Measurements from ENCODE around the gene ATE1.
"Not testable (repeated sequence)": the region's sequence is repeated elsewhere in the genome, so short reads cannot be mapped to it uniquely, and the experiment has no call there.

Gene ATE1

DNA sequence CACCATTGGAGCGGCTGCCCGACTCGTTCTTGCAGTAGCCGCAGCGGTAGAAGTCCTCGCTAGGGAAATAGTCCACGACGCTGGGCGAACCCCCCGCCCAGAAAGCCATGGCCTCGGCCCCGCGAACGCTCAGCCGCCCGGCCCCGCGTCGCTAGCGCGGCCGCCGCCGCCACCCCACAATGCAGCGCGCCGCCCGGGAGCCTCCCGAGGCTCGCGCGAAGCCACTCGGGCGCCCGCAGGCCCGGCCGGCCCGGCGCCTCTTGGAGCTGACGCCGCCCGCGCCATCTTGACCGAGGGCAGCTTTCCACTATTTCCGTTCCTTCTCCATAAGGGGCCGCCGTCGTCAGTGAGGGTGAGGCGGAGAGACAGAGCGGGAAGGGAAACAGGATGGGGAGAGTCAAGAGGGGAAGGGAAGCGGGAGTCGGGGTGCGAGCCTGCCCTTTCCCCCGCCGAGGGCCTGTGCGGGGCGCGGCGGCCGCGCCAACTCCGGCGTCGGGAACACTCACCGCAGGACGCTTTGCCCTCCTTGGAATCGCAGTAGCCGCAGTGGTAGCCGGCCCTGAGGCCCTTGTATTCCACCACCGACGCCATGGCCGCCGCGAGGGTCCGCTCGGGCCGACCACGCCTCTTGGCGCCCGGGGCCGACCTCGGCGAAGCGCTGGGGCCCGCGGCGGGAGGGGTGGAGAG, at the start of gene ATE1:
Gene ATE1 (minus strand): TSS at position 191 of the 687 bp plus-strand sequence. CDS start 82 bp downstream, at position 109.
- DNase-seq (ENCODE audit: low spot score), result peak; percentile 95

DNA sequence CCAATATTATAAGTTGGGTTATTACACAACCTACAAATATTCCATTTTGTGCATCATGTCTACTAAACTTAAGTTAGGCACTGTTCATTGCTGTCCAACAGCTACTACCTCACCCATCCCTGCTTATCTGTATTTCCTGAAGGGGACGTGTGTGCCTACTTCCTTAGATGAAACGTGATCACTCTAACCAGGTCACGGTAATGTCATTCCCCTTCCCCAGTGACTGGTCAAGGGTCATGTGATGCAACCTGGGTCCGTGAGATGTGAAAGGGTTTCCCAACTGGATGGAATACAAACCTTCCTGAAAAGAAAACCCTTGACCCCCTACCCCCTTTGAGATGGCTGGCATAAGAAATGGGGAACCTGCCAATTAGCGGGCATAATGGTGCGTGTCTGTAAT, 48.8 kb upstream of the ATE1 start:
- DNase-seq (ENCODE audit: low spot score), result no peak

DNA sequence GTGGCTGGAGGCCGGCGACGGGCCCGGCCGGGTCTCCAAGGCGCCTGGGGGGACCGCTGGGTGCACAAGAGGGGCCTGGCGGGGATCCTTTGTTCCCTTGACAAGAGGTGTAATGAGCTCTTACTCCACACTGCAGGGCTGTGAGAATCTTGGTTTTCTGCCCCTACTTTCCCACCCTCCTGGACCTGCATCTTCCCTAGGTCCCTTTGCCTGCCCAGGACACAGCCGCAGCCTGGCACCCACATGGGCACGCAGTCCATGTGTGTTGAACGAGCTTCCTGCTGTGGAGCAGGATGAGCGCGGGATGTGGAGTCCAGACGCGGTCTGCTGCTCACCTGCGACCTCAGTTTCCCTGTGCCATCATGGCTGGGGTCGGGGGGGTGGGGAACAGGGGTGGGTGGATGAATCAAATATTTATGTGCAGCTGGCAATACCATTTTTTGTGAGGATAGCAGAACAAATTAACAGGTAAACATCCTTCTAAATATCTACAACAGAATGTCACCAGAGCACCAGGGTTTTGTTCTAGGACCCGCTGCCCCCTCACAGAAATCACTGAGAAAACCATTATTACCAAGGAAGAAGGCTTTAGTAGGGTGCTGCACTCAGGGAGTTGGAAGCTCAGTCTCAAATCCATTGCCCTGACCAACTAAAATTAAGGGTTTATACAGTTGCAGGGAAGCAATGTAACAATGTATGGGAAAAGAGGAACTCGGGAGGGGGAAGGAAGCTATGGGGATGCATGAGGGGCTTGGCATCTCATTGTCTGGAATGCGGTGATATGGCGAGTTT, 47.7 kb upstream of the ATE1 start:
- no peak for DNase-seq (ENCODE audit: low spot score)

DNA sequence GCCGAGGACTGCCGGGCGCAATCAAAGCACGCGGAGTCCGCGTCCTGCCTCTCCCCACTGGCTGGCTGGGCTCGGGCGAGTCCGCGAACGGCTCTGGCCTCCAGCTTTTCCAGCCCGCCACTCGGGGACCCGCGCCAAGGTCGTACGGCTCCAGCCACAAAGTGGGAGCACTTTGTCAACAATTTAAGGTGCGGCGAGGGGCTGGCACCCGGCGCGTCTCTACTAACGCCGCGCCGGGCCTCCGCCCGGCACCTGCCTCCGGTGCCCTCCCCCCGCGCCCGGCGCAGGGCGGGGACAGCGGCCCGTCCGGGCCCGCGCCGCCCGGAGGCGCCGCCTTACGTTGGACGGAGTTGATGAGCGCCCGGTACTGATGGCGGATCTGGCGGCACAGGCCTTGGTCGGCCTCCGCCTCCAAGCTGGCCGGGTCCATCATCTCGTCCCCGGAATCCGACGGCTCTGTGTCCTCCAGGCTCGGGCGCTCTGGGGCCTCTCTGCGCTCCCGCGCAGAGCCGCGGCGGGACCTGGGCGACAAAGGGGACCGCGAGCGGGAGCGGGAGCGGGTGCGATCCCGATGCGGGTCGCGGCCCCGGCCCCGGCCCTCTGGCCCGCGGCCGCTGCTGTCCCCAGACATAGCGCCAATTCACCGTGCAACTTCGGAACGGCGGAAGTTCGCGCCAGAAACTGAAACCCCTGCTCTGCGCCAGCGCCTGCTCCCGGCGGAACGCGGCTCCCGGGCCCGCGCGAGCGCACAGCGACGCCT, 46.9 kb upstream of the ATE1 start, which contains the start of gene NSMCE4A:
Gene NSMCE4A (minus strand): TSS at position 683 of the 760 bp plus-strand sequence. CDS start 52 bp downstream, at position 631.
- DNase-seq (ENCODE audit: low spot score), result peak; percentile 94

DNA sequence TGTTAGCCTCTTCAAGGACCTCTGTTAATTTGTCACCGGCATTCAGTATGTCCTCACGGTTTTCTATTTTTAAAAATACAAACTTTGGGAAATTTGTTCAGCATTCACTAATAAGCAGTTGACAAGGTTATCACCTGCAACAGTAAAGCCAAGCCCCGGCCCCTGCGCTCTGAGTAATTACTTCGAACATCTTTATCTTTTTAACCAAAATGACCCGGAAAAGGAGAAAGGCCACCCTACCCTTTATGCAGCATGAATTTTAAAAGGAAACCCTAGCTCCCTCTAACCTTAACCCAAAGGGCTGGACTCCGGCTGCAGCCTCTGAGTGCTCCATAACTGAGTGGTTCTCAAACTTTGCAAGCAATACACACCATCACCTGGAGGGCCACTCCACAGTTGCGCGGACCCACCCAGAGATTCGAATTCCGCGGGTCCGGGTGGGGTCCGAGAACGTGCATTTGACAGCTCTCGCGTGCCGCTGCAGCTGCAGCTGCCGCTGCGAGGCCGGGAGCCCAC, 46.2 kb upstream of the ATE1 start:
- DNase-seq (ENCODE audit: low spot score), result no peak

DNA sequence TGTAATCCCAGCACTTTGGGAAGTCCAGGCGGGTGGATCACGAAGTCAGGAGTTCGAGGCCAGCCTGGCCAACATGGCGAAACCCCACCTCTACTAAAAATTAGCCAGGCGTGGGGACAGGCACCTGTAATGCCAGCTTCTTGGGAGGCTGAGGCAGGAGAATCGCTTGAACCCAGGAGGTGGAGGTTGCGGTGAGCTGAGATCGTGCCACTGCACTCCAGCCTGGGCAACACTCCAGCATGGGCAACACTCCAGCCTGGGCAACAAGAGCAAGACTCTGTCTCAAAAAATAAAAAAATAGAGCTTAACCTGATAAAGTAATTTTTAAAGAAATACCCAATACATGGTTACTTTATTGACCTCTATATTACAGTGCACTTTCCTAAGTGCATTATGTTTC, 41.3 kb upstream of the ATE1 start:
- not testable (repeated sequence) for DNase-seq (ENCODE audit: low spot score)

DNA sequence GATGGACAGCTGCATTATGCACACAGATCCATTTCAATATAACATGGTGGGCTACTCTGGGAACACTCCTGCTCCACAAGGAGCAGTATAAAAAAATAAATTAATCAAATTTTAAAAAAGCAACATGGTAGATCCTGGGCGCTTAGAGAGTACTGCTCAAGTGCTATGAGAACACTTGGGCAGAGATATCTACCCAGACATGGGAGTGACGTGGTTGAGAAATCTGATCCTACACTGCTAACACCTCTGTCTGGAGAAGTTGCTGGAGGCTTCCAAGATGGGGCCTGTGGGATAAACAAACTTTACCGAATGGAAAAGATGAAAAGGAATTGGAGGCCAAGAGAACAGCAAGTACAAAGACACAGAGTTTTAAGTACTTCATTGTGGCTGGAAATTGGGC, 38.2 kb upstream of the ATE1 start:
- DNase-seq (ENCODE audit: low spot score), result no peak

DNA sequence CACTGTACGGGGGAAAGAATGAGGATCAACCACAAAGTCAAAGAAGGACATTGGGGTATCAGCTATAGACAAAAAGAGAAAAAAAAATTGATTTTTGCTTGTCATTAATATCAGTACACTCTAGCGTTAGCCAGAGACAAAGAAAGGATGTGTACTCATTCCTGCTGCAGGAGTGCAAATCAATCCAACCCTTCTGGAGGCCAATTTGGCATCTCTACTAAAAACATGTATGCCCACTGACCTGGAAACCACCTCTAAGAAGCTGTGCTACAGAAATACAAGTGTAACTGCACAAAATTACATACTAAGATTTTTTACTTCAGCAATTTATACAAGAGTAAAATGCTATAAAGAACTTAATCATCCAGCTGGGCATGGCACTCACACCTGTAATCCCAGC, 33.6 kb upstream of the ATE1 start:
- DNase-seq (ENCODE audit: low spot score), result no peak

DNA sequence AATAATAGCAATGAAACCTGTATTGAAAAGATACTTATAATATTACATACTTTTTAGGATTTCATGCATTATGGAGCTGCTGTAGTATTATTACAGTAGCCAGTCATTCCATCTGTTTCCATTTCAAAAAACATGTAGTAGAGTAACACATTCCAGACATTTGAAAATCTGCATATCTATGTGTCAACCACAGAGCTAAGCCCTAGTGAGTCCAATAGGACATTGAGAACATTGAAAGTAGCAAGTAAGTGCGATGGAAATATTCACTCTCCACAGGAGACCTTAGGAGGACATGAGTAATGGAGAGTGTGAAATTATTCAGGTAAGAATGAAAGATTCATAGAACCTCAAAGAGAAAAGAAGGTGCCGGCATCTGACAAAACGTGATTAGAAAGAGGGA, 31.8 kb upstream of the ATE1 start:
- DNase-seq (ENCODE audit: low spot score), result no peak

DNA sequence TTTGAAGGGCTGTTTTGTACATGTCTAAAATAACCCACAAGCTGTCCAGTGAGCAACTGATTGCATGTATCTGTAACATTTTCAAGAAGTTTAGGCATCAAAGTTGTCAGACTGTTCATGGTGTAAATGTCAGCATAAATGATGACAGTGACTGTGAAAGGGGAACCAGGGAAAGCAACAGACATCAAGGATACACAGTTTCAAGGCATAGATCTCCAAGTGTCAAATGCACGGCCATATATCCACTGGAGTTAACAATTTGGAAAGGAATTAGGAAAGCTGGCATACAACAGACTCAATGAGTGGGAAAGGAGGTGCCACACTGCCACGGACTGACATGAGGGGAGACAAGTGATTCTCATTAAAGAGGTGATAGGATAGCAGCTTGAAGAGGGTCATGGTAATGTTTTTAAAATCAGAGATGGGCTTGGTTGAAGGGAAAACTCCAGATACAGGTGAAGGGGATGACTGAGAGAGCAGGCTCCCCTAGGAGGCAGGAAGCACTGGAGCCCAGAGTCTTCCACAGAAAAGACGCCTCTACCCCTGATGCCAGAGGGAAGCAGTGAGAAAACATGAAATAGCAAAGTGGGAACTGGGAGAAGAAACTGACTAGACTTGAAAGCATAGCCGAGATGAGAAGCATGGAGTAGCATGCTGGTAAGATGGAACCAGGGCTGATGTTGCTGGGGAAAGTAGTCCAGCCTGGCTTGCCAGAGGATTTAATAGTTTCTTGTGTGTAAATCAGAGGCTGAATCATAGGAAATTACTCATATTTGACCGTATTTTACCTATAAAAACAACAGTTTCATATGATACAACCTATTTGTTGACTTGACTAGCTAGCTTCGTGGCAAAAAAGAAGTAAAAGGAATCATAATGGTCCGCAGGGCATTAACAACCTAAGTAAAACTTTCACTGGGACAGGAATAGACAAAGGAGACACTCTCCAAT, 28.6 kb upstream of the ATE1 start:
- peak; percentile 32 for DNase-seq (ENCODE audit: low spot score)

DNA sequence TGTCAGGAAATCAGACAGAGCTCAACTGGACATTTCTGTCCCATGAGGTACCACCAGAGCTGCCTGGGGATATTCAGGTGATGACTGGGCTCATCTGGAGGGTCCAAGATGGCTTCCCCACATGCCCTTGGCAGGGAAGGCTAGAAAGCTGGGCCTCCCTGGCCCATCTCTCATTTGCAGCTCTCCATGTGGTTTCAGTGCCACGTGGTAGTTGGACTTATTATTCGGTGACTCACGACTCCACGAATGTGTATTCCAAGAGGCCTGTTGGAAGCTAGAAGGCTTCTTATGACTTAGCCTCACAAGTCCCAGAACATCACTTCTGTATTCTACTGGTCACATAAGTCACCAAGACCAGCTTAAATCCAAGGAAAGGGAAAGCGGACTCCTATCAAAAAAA, 24.4 kb upstream of the ATE1 start:
- DNase-seq (ENCODE audit: low spot score), result peak; percentile 27

DNA sequence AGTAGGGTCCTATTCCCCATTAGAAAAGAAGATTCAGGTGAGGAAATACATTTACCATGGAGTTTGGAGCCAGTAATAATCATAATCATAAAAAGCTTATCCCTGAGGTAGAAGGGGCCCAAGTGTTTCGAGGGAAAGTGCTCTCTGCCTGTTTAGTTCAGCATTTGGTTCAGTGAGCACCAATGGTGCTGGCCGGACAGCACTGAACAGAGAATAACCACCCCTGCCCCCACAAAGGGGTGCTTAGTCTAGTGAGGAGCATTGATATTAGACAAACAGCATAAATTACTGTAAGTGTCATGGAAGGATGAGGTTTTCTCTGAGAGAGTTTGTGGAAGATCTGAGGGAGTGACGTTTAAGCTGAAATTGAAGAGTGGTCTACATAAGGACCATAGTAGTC, 21.6 kb upstream of the ATE1 start:
- DNase-seq (ENCODE audit: low spot score), result no peak

DNA sequence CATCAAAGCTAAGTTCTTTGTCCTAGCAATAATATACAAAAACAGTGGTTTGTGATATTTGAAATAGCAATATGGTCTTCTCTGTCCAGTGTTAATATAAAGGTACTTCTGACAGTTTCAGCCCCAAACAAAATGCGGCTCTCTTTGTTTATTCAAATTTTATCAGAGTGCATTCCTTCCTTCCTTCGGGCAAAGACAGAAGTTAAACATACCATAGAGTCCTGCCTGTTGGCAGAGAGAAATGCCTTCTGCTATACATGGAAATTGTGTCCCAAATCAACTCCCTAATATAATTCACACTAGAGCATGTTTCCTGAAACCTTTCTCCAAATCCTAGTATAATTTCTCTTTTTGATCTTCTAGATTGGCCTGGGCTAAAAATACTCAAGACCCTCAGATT, 21.2 kb upstream of the ATE1 start:
- DNase-seq (ENCODE audit: low spot score), result no peak

DNA sequence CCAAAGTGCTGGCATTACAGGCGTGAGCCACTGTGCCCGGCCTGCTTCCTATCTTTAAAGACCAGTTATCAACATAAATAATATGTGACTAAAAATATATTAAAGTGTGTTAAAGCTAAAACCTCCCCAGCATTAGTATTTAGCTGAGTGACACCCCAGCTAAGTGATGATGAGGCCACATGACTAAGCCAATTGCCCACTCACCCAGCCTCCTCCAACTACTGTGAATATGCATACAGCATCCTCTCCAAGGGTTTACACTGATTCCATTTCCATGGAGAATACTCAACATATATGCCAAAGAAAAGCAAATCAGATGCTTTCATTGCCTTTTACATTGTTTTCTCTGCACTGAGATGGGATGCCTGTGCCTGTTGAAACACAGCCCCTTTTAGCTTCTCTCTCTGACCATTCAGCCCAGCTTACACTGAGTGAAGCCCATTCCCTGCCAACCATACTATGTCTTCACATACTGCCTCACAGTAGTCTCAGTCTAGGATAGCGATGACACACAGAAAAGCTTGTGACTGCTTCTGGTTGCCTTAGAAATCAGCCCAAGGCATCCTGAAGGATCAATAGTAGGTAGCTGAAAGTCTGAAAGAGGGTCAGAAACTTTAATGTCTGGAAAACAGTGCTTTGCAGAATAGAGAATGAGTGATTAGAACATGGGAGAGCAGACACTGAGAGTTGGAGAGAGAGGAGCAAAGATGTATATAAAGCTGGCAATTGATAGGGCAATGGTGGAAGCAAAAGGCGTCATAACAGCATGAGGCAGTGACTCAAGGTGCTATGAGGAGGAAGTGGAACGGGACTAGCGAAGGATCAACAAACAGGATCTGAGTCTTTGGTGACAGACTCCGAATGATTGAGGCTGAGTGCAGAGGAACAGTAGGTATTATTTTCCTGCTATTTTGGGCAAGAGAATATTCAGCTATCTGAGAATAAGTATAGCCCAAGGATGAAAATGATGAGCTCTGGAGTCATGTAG, 19.8 kb upstream of the ATE1 start:
- no peak for DNase-seq (ENCODE audit: low spot score)

DNA sequence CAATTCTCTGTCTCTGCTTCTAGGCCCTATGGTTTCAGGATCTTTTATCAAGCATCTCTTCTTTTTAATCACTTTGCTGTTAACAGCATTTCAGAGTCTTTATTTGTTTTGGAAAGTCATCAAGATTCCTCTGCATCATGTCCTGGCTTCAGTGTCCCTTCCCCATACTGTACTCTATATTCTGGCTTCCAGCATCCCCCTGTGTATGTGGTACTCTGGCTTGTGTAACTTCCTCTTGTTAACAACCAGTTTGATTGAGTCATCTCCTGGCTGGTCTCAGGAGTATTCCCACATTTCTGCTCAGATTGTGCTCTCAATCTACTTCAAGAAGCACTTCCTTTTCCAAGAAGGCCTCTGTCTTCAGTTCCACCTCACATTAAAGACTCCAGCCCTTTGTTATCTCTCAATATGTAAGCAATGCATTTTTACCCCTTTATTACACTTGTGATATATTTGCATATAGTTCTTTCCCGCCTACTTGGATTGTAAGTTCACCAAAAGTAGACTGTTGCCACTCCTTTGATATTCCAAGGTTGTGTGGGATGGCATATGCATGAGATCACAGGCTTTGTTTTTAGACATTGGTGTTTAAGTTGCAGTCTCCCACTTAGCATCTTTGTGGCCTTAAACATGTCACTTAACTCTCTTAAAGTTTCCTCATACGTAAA, 15.1 kb upstream of the ATE1 start:
- DNase-seq (ENCODE audit: low spot score), result peak; percentile 81

DNA sequence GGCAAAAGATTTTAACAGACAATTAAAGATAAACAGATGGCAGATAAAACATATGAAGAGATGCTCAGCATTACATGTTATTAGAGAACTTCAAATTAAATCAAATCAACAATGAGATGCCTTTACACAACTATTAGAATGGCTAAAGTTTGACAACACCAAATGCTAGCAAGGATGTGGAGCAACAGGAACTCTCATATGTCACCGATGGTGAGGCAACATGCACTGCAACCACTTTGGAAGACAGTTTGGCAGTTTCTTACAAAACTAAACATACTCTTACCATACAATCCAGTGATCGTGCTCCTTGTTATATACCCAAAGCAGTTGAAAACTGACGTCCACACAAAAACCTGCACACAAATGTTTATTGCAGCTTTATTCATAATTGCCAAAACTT, 13.7 kb upstream of the ATE1 start:
- no peak for DNase-seq (ENCODE audit: low spot score)

DNA sequence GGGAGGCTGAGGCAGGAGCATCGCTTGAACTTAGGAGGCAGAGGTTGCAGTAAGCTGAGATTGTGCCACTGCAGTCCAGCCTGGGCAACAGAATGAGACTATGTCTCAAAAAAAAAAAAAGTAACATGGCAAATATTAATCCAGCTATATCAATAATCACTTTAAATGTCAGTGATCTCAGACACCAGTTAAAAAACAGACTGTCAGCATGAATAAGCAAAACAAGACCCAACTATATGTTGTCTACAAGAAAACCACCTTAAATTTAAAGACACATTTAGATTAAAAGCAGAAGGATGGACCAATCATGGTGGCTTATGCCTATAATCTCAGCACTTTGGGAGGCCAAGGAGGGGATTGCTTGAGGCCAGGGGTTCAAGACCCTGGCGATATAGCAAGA, 8.5 kb upstream of the ATE1 start:
- no peak for DNase-seq (ENCODE audit: low spot score)

DNA sequence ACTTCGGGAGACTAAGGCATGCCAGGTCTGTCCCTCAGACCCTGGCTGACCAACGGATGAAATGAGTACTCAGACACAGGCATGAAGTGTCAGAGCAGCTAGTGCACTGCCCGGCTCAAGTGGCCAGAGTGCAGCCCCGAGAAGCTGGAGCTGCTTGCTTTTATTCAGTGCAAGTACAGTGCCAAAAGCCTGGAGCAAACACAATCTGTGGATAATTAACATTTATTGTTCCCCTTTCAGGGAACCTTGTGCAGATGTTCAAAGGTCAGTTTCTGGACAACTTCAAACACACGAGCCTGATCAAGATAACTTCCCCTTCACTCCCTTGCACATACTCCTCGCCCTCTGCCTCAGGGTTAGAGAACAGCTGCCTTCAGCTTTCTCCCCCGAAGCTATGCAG, 7.9 kb upstream of the ATE1 start:
- DNase-seq (ENCODE audit: low spot score), result no peak

DNA sequence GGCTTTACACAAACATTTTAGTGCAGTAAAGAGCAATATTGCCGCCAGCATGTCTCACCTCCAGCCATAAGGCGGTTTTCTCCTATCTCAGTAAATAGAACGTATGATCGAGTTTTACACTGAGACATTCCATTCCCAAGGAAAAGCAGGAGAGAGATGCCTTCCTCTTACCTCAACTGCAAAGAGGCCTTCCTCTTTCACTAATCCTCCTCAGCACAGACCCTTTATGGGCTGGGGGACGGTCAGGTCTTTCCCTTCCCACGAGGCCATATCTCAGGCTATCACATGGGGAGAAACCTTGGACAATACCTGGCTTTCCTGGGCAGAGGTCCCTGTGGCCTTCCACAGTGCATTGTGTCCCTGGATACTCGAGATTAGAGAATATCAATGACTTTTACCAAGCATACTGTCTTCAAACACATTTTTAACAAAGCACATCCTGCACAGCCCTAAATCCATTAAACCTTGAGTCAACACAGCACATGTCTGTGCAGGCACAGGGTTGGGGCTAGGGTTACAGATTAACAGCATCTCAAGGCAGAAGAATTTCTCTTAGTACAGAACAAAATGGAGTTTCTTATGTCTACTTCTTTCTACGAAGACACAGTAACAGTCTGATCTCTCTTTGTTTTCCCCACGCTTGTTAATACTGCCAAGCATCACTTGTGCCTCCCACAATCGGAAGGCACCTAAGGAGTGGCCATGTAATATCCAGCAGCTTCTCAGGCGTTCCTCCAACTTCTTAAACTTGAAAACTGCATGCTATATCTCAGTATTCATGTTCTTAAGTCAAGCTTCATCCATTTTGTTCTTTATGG, 2.6 kb upstream of the ATE1 start:
- DNase-seq (ENCODE audit: low spot score), result not testable (repeated sequence)
